Subcutaneous adipose tissue (tissue), 4 donors: ENCODE results near the gene TRAFD1. TPM values are rescaled to one million over a fixed set of nuclear protein-coding genes. Genes with fewer than 3 reads are reported as not detected.

ENCODE experiments used
- total RNA-seq, 4 donors: library from RNA; depleted of rRNA; stranded (reverse); fragments of >200 nt; gene quantifications; one replicate each; pipeline ENCODE4 v1.1.0, GENCODE V29; 2016
- TF ChIP-seq, protein P1 (sequence below): fragments of 450-650 bp; IDR thresholded peaks from one replicate; pipeline ENCODE4 v1.5.1; 2016; ENCODE audit warnings: low read depth, mild to moderate bottlenecking, control low read depth, antibody characterized with exemption, moderate library complexity

Gene TRAFD1
- total RNA-seq, 4 donors from 2014 or later = 16.8 to 40.6 (median 27.3) TPM

DNA sequence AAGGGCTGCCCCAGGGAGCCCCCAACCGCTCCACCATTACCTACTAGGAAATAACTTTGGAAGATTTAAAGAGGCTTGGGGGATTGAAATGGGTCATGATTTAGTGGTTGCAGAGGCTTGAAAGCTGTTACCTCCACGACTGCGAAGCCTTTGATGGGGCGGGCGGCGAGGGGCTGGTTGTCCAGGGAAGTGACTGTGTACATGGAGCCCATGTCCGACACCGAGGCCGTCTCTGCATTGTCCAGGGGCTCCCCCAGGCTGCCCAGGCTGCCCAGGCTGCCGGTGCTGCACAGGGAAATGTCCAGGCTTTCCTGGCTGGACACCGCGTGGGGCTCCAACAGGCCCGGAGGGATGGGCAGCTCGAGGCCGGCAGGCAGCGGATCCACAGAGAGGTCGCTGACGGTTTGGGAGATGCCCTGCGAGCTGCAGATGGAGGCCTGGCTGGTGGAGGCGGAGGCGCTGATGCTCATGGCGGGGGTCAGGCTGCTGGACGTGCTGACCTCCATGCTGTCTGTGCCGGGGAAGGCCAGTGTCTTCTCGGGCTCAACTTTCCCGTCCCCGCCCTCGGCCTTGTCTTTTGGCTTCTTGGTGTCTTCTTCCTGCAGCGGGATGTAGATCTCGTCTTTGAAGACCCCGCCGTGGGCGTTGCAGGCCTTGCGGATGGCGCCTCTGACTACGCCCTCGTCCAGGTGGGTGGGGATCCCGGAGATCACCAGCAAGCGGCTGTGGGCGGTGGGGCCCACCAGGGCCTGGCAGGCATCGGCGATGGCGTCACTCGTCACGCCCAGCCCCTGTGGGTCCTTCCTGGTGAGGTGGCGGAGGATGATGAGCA lies 58.9 kb downstream of the TRAFD1 start:
- TF ChIP-seq, protein P1, sequence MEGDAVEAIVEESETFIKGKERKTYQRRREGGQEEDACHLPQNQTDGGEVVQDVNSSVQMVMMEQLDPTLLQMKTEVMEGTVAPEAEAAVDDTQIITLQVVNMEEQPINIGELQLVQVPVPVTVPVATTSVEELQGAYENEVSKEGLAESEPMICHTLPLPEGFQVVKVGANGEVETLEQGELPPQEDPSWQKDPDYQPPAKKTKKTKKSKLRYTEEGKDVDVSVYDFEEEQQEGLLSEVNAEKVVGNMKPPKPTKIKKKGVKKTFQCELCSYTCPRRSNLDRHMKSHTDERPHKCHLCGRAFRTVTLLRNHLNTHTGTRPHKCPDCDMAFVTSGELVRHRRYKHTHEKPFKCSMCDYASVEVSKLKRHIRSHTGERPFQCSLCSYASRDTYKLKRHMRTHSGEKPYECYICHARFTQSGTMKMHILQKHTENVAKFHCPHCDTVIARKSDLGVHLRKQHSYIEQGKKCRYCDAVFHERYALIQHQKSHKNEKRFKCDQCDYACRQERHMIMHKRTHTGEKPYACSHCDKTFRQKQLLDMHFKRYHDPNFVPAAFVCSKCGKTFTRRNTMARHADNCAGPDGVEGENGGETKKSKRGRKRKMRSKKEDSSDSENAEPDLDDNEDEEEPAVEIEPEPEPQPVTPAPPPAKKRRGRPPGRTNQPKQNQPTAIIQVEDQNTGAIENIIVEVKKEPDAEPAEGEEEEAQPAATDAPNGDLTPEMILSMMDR = no peak

DNA sequence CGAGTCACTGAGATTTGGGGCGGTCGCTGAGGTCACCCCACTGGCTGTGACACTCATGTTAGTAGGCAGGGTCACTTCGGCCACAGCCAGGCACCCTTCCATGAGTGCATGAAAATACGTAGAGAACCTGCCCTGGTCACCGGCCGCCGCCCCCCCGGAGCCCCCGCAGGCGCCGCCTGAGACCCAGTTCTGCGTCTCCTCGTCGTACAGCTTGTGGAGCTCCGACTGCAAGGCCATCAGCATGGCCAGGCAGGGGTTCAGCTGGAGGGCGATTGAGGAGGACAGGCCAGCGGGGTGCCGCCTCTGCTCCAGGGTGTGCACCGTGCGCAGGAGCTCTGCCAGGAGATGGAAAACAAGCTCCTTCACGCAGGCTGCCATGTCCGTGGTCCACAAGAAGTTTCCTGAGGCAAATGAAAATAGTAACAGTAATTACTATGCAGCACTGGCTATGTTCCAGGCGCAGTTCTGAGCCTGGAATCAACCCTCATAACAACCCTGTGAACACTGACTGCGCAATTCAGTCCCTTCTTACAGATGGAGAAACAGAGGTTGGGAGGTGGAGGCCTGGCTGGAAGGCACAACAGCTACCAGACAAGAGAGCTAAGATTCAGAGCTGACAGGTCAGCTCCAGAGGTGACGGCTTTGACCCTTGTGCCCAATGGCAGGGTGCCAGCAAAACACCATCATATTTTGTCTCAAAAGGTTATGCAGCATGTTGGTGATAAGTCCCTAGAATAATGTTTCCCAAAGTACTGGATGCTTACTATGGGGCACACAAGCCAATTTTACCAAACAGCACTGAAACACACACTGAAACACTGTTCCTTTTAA lies 59.9 kb downstream of the TRAFD1 start:
- TF ChIP-seq, protein P1 = no peak

DNA sequence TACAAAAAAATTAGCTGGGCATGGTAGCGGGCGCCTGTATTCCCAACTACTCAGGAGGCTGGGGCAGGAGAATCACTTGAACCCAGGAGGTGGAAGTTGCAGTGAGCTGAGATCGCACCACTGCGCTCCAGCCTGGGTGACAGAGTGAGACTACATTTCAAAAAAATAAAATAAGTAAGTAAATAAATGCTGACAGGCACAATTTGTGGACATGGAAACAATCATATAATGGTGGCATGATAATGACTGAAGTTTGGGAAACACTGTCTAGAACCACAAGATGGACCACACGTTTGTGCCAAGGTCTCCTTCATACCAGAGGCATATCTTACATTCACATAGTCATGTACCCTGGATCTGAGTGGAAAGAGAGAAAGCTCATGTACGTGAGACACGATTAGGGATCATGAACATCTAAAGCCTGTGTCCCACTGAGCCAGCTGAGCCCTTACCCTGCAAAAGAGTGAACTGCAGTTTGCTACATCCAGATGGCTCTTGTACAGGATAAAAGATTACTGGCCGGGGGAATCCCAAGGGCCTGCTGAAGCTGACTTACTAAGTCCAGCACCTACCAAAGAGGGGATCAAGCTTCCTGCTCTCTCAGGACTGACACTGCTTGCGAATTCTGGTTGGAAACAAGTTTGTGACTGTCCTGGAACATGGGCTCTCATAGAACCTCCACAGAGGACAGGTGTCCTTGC lies 62.9 kb downstream of the TRAFD1 start:
- TF ChIP-seq, protein P1 = no peak

DNA sequence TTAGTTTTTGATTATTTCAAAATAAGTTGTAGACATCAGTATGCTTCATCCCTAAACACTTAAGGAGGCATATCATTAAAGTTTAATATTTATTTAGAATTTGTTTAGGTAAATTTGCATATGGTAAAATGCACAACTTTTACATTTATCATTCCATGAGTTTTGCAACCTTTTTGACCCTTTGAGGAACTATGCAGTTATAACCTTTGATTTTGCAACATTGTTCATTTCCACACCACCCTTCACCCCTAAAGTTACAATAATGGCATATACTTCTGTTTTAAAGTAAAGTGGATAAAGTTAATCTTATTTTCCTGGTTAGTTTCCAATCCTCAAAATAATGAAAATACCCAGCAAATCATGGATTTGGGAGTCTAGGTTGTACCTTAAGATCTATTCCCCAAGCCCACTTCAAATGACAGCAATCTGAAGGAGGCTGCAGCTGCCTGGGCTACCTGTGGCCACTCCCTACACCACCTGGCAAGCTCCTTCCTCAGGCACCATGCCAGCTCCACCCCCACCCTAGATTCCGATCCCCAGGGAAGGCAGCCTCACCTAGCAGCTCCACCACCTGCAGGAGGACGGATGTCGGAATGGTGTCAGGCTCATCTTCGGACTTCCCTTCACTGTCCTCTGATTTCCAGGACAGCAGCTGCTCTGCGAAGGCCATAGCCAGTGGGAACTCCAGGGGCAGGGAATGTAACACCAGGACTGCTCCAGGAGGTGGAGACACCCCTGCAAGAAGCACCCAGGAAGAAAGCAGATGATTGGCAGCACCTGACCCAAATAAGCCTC lies 65.1 kb downstream of the TRAFD1 start:
- TF ChIP-seq, protein P1 = no peak

DNA sequence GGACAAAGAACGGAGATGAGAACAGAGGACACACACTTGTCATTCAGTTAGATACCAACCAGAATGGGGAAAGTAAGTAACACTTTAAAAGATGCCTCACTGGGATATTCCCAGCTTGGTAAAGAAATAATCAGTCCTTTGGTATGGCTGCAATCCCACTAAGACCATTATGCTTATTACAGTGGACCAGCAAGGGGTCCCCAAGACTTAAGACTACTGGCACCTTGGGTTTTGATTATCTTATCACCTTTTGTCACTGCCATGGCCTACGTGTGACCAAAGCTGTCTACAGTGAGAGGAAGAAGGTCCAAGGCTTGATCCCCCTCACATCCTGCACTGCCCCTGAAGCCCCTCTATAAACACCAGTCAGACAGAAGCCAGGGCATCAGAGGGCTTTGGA lies 65.8 kb downstream of the TRAFD1 start:
- TF ChIP-seq, protein P1 = no peak

DNA sequence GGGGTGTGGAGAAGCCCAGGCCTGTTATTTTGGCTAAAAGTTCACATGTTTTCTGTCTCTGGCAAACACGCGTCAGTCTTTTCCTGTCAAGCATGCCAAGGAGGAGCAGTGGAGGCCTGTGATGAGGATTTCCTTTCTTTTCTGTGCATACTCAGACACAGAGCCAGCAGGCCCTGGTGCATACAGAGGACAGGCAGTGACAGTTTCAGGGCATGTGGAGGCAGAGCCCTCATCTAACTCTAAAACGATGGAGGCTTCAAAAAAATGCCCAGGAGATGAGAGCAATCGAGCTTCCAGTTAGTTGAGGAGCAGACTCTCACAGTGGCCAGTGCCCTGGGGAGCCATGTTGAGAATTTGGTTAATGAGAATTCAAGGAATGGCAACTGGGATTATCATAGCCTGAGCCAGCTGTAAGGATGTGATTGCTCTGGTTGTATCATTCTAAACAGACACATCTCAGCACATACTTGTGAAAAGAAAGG lies 66.5 kb downstream of the TRAFD1 start:
- TF ChIP-seq, protein P1 = no peak
